T-helper 22 cell (primary cell): ENCODE data around the gene PUS10.
"Not testable (repeated sequence)": the region's sequence is repeated elsewhere in the genome, so short reads cannot be mapped to it uniquely, and the experiment has no call there.

Source experiments
- DNase-seq: peaks from one replicate; pipeline ENCODE4 v3.0.0-alpha.2; 2020; ENCODE audit warnings: low read depth

The PUS10 gene

DNA sequence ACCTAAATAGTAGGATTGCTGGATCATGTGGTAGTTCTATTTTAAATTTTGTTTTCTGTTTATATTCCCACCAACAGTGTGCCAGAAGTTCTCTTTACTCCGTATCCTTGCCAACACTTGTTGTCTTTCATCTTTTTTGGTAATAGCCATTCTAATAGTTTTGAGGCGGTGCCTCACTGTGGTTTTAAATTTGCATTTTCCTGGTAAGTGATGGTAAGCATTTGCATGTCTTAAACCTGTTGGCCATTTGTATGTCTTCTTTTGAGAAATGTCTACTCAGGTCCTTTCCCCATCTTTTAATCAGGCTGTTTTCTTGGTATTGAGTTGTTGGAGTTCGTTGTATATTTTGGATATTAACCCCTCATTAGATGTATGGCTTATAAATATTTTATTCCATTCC, 85.1 kb downstream of the PUS10 start:
- no peak for DNase-seq

DNA sequence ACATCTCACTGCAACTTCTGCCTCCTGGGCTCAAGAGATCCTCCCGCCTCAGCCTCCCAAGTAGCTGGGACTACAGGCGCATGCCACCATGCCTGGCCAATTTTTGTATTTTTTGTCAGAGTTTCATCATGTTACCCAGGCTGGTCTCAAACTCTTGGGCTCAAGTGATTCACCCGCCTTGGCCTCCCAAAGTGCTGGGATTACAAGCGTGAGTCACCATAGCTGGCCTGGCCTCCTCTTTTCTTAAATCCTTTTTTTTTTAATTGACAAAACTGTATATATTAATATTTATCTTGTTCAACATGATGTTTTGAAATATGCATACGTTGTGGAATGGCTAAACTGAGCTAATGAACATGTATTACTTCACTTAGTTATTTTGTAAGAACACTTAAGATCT, 86.0 kb downstream of the PUS10 start:
- DNase-seq, result not testable (repeated sequence)

DNA sequence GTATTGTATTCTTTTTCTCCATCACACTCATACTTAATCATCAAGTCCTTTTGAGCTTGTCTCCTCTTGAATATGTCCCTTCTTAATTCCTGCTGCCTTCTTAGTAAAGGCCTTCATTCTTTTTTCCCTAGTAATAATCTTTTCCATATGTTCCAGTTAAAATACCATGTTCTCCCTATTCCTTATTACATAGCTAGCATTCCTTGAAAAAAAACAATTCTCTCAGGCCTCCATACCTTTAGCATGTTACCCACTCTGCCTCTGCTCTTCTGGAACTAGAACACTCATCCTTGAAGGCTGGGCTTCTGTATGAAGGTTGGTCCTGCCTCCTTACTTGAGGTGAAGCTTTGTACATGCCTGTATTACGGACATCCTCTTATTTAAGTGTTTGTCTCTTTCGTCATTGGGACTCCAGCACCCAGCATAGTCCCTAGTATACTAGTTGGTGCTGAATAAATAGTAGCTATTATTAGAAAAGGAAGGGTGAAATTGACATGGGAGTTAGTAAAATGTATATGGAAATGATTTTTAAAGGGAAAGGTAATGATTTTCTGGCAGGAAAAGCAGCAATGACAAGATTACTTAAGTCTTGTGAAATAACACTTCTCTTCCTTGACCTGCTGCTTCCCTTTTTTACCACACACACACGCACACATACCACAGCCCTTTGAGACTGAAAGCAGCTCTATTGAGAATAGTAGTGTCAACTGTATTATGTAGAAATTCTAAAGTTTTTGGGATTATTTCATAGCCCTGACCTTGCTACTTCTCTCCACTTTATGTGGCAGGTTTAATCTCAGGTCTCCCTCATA, 91.1 kb downstream of the PUS10 start:
- no peak for DNase-seq

DNA sequence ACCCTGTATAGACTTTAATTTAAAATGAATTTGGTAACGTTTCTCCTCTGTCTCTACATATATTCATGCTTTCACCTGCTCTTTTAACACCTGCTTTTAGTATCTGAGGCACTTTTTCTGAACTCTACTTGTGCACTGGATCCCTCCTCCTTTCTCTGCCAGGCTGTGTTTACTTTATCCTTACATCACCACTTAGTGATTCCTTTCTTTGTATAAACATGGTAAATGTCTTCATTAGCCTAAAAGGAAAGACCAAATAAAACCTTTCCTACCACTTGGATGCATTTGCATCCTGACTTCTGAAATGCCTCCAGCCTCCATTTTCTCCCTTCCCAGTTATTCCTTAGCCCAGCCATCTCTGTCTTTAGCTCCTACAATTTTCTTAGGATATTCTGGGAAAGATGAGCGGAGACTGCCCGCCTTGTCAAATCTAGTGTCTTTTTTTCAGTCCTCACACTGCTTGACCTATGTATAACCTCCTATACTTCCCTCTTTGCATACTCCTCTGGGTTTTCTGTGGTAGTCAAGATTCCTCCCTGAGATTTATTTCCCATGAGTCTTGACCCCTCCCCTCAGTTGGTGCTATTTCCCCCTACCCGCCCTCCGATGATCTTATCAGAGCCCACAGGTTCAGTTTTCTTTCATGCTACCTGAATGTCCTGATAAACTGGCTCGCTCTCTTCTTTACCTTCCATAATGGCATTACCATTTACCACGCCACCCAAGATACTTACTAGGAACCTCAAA, 91.9 kb downstream of the PUS10 start:
- no peak for DNase-seq

DNA sequence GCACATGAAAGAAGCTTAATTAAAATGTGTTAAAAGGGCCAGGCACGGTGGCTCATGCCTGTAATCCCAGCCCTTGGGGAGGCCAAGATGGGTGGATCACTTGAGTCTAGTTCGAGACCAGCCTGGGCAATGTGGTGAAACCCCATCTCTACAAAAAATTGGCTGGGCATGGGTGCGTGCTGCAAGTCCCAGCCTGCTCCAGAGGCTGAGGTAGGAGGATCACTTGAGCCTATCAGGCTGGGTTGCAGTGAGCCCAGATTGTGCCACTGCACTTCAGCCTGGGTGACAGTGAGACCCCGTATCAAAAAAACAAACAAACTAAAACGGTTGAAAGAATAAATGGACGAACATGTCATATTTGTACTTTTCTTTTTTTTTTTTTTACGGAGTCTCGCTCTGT, 110.7 kb downstream of the PUS10 start:
- DNase-seq, result no peak

DNA sequence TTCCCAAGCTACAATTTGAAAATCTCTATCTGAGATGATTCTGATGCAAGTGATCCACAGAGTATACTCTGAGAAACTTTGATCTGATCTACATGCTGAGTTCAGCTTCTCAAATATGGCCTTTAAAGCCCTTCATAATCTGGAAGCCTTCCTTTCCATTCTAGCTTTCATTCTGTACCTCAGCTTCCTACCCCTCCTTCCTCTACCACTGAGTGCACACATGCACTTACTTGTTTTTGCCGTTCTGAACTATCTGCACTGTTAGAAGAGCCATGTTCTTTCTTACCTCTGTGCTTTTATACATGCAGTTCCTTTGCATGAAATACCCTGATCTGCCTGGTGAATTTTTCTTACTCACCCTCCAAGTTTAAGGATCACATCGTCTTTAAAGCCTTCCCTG, 111.7 kb downstream of the PUS10 start:
- DNase-seq, result no peak

DNA sequence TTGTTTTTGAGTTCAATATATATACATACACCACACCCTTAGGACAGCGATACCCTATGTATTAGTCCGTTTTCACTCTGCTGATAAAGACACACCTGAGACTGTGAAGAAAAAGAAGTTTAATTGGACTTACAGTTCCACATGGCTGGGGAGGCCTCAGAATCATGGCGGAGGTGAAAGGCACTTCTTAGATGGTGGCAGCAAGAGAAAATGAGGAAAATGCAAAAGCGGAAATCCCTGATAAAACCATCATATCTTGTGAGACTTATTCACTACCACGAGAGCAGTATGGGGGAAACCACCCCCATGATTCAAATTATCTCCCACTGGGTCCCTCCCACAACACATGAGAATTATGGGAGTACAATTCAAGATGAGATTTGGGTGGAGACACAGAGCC, 112.2 kb downstream of the PUS10 start:
- DNase-seq, result not testable (repeated sequence)

DNA sequence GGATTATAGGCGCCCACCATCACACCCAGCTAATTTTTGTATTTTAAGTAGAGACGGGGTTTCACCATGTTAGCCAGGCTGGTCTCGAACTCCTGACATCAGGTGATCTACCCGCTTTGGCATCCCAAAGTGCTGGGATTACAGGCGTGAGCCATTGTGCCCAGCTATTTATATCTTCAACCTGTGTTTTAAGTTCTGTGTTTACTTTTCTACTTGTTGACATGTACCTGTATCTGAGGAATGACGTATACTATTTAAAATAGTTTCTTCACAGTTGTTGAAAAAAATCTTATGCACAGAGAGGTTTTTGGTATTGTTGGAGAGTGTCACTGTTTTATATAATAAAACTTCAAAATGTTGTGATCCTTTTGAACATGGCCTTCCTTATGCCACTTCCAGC, 116.8 kb downstream of the PUS10 start:
- not testable (repeated sequence) for DNase-seq

DNA sequence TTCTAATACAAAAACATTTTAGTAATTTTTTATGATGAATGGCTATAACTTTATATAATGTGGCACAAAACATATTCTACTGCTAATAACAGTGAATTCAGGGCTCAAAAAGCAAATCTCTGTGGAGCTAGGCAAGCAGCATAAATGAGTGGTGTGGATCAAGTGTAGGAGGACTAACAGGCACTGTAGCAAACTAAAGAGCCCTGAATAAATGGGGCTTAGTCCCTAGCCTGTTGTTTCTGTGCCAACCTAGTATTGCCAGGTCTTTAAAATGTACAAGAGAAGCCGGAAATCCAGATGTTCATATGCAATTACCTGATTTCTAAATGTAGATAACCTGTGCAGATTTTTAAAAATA, 118.2 kb downstream of the PUS10 start:
- no peak for DNase-seq

DNA sequence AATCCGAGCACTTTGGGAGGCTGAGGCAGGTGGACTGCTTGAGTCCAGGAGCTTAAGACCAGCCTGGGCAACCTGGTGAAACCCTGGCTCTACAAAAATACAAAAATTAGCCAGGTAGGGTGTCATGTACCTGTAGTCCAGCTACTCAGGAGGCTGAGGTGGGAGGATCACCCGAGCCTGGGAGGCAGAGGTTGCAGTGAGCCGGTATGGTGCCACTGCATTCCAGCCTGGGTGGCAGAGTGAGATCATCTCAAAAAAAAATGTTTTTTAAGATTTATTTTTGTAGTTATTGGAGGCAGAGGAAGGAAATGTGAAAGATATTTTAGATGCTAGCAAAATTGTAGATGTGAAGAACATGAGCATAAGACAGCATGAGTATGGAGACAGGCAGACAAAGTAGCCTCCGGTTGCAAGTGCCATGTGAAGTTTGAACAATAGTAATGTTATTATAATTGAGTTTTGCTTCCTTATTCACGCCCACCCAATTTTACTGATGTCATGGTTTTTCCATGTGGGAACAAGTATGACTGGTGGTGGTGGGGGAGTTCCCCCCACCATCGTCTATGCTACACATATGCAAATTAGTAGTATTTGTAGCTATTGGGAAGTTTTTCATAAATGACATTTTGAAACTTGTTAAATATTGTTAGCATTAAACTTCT, 118.7 kb downstream of the PUS10 start:
- no peak for DNase-seq

DNA sequence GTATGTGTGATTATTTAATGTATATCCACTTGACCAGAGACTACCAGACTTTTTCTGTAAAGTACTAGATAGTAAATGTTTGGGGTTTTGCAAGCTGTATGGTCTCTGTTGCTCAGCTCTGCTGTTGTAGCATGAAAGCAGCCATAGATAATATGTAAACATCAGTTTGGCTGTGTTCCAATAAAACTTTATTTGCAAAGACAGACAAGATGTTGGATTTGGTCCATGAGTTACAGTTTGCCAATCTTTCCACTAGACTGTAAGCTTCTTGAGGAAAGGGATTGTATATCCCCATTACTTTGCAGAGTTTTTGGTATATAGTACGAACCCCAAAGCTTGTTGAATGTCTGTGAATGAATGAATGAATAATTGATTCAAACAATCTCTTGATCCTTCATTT, 119.5 kb downstream of the PUS10 start:
- DNase-seq, result no peak
